Body of pancreas (tissue), 4 donors: ENCODE results near the gene DMD.

Experiments used
- CTCF ChIP-seq, 7 experiments: fragments of 450-650 bp in 4 of 7; fragments of 200-600 bp in 3 of 7; sonication (generic) in 3 of 7; IDR thresholded peaks; one replicate each; pipeline ENCODE4 v1.5.1; 2016 to 2019; ENCODE audit warnings: antibody characterized with exemption in 7 of 7
- POLR2A ChIP-seq, 3 donors: fragments of 450-650 bp; IDR thresholded peaks; one replicate each; pipeline ENCODE4 v1.6.1; 2016; ENCODE audit warnings: antibody characterized with exemption in 3 of 3, mild to moderate bottlenecking in 2 of 3

- TF ChIP-seq CTCF (IDR thresholded peaks at IDR 0.05) = no peak
- no peak for TF ChIP-seq POLR2A (IDR thresholded peaks at IDR 0.05)
Observed at GRCh38 chrX:32591589-32591988, 619.8 kb downstream of the DMD start.
